ENCODE data around the gene USP6NL.

USP6NL gene

DNA sequence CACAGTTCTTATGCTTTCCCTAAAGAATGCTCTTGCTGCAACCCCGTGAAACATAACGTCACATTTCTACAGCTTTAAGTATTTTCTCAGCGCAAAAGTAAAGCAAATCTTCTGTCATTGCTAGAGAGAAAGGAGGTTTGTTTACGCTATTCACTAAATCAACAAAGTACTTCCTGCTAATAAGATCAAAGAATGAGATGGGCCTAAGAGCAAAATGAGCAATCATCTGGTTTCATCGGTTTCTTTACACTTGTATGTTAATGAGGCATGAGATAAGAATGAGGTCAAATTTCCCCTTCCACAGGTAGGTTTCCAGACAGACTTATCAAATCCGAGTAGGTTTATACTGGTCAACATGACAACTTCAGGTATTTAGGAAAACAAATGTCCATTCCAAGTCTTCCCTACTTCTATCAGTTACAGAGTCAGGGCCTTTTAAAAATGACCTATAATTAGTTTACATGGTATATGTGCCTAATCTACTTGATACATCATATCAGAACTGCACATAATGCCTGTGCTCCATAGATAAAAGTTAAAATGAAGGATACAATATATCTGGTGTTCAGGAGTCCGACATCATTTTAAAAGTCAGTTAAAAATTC is 8.4 kb downstream of the USP6NL start:
- H3K27ac ChIP-seq (replicated peaks), result no peak overlapping the region
- no peak overlapping the region for H3K4me3 ChIP-seq (replicated peaks; ENCODE audit: insufficient read depth, low read length)
- no peak for DNase-seq (ENCODE audit: low read depth in 1 of 2, low spot score in 1 of 2)
- TF ChIP-seq SPI1 (IDR thresholded peaks at IDR 0.05; ENCODE audit: borderline replicate concordance, low read depth), result no peak
- TF ChIP-seq, protein P1, sequence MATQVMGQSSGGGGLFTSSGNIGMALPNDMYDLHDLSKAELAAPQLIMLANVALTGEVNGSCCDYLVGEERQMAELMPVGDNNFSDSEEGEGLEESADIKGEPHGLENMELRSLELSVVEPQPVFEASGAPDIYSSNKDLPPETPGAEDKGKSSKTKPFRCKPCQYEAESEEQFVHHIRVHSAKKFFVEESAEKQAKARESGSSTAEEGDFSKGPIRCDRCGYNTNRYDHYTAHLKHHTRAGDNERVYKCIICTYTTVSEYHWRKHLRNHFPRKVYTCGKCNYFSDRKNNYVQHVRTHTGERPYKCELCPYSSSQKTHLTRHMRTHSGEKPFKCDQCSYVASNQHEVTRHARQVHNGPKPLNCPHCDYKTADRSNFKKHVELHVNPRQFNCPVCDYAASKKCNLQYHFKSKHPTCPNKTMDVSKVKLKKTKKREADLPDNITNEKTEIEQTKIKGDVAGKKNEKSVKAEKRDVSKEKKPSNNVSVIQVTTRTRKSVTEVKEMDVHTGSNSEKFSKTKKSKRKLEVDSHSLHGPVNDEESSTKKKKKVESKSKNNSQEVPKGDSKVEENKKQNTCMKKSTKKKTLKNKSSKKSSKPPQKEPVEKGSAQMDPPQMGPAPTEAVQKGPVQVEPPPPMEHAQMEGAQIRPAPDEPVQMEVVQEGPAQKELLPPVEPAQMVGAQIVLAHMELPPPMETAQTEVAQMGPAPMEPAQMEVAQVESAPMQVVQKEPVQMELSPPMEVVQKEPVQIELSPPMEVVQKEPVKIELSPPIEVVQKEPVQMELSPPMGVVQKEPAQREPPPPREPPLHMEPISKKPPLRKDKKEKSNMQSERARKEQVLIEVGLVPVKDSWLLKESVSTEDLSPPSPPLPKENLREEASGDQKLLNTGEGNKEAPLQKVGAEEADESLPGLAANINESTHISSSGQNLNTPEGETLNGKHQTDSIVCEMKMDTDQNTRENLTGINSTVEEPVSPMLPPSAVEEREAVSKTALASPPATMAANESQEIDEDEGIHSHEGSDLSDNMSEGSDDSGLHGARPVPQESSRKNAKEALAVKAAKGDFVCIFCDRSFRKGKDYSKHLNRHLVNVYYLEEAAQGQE (IDR thresholded peaks at IDR 0.05; ENCODE audit: insufficient replicate concordance, low read depth), result no peak
- no peak for TF ChIP-seq POLR2AphosphoS5 (IDR thresholded peaks at IDR 0.05; ENCODE audit: low read depth)
- no peak for TF ChIP-seq GABPA (IDR thresholded peaks at IDR 0.05; ENCODE audit: low read depth)
- TF ChIP-seq, protein P2, sequence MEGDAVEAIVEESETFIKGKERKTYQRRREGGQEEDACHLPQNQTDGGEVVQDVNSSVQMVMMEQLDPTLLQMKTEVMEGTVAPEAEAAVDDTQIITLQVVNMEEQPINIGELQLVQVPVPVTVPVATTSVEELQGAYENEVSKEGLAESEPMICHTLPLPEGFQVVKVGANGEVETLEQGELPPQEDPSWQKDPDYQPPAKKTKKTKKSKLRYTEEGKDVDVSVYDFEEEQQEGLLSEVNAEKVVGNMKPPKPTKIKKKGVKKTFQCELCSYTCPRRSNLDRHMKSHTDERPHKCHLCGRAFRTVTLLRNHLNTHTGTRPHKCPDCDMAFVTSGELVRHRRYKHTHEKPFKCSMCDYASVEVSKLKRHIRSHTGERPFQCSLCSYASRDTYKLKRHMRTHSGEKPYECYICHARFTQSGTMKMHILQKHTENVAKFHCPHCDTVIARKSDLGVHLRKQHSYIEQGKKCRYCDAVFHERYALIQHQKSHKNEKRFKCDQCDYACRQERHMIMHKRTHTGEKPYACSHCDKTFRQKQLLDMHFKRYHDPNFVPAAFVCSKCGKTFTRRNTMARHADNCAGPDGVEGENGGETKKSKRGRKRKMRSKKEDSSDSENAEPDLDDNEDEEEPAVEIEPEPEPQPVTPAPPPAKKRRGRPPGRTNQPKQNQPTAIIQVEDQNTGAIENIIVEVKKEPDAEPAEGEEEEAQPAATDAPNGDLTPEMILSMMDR (IDR thresholded peaks at IDR 0.05; ENCODE audit: insufficient read depth, low read length), result no peak
- no peaks in the 10 kb centered on the region for H3K27me3 ChIP-seq (ENCODE audit: insufficient read depth, poor library complexity, severe bottlenecking)

DNA sequence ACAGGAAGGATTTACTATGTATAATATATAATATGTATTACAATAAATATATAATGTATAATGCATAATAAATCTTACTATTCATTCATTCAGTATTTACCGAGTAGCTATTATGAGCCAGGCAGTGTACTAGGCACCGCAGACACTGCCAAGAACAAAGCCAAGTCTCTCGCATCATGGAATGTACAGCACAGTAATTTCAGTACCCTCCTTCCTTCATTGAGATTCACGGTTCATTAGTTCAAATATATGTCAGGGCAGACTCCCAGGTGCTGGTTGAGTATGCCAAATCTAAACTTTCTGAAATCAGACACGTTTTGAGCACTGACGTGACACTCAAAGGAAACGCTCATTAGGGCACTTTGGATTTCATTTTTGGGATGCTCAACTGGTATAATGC is 9.1 kb downstream of the USP6NL start:
- TF ChIP-seq SPI1 (IDR thresholded peaks at IDR 0.05; ENCODE audit: borderline replicate concordance, low read depth), result no peak
- TF ChIP-seq GABPA (IDR thresholded peaks at IDR 0.05; ENCODE audit: low read depth), result no peak
- TF ChIP-seq POLR2AphosphoS5 (IDR thresholded peaks at IDR 0.05; ENCODE audit: low read depth), result no peak
- TF ChIP-seq, protein P1 (IDR thresholded peaks at IDR 0.05; ENCODE audit: insufficient replicate concordance, low read depth), result no peak
- TF ChIP-seq, protein P2 (IDR thresholded peaks at IDR 0.05; ENCODE audit: insufficient read depth, low read length), result no peak
- no peaks in the 10 kb centered on the region for H3K27me3 ChIP-seq (ENCODE audit: insufficient read depth, poor library complexity, severe bottlenecking)
- no peak overlapping the region for H3K4me3 ChIP-seq (replicated peaks; ENCODE audit: insufficient read depth, low read length)
- DNase-seq (ENCODE audit: low read depth in 1 of 2, low spot score in 1 of 2), result no peak
- no peak overlapping the region for H3K27ac ChIP-seq (replicated peaks)

DNA sequence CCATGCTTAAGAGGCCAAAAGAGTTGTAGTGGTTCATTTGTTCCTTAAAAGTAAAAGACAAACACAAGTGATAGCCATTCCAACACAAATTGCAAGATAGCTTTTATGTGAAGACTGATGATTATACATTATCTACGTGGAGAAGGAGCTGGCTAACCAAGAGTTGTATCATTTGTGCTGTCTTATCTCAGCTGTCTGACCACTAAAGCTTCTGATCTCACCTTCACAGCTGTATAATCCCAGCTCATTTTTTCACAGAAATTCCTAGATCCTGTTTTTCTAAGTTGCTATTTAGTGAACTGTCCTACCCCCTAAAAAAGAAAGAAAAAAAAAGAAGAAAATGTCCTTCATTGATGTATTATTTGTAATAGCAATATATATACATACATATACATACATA is 9.8 kb downstream of the USP6NL start:
- no peak overlapping the region for H3K4me3 ChIP-seq (replicated peaks; ENCODE audit: insufficient read depth, low read length)
- no peak overlapping the region for H3K27ac ChIP-seq (replicated peaks)
- TF ChIP-seq POLR2AphosphoS5 (IDR thresholded peaks at IDR 0.05; ENCODE audit: low read depth), result no peak
- TF ChIP-seq SPI1 (IDR thresholded peaks at IDR 0.05; ENCODE audit: borderline replicate concordance, low read depth), result no peak
- TF ChIP-seq GABPA (IDR thresholded peaks at IDR 0.05; ENCODE audit: low read depth), result no peak
- TF ChIP-seq, protein P2 (IDR thresholded peaks at IDR 0.05; ENCODE audit: insufficient read depth, low read length), result no peak
- TF ChIP-seq, protein P1 (IDR thresholded peaks at IDR 0.05; ENCODE audit: insufficient replicate concordance, low read depth), result no peak
- DNase-seq (ENCODE audit: low read depth in 1 of 2, low spot score in 1 of 2), result no peak
- no peaks in the 10 kb centered on the region for H3K27me3 ChIP-seq (ENCODE audit: insufficient read depth, poor library complexity, severe bottlenecking)

Measured in HL-60 (cell line).